ENCODE data around the gene FBXO36. TPM values are rescaled to one million over a fixed set of nuclear protein-coding genes. Genes with fewer than 3 reads are reported as not detected.

Gene FBXO36
- total RNA-seq, 1 donor from 2014 or later = 3.6 TPM

- peaks cover 1% of the 10 kb centered on the region for H3K27me3 Mint-ChIP-seq (ENCODE audit: unreplicated experiment)
- TF ChIP-seq CTCF (IDR thresholded peaks at IDR 0.05; ENCODE audit: unreplicated experiment) = no peak
- peaks cover 13% of the 10 kb centered on the region for H3K36me3 Mint-ChIP-seq (ENCODE audit: low read depth, unreplicated experiment)
- no peak overlapping the region for H3K27ac Mint-ChIP-seq (ENCODE audit: unreplicated experiment)
- H3K9me3 Mint-ChIP-seq (ENCODE audit: unreplicated experiment) = no peaks in the 10 kb centered on the region
- peak overlapping the region; percentile 5 for H3K4me3 Mint-ChIP-seq (ENCODE audit: unreplicated experiment)
- H3K4me1 Mint-ChIP-seq (ENCODE audit: unreplicated experiment) = peaks cover 2% of the 10 kb centered on the region
- no peak for DNase-seq (ENCODE audit: low spot score)
Measured at GRCh38 chr2:229879191-229879950, 42.9 kb upstream of the FBXO36 start.

- no peak for DNase-seq (ENCODE audit: low spot score)
- H3K9me3 Mint-ChIP-seq (ENCODE audit: unreplicated experiment) = no peaks in the 10 kb centered on the region
- H3K36me3 Mint-ChIP-seq (ENCODE audit: low read depth, unreplicated experiment) = peaks cover 13% of the 10 kb centered on the region
- H3K4me3 Mint-ChIP-seq (ENCODE audit: unreplicated experiment) = no peak overlapping the region
- TF ChIP-seq CTCF (IDR thresholded peaks at IDR 0.05; ENCODE audit: unreplicated experiment) = no peak
- H3K27ac Mint-ChIP-seq (ENCODE audit: unreplicated experiment) = no peak overlapping the region
- peaks cover 1% of the 10 kb centered on the region for H3K27me3 Mint-ChIP-seq (ENCODE audit: unreplicated experiment)
- no peaks in the 10 kb centered on the region for H3K4me1 Mint-ChIP-seq (ENCODE audit: unreplicated experiment)
Measured at GRCh38 chr2:229880892-229881586, 41.3 kb upstream of the FBXO36 start.

GRCh38 chr2:229882583-229882982 lies 39.7 kb upstream of the FBXO36 start:
- H3K27me3 Mint-ChIP-seq (ENCODE audit: unreplicated experiment) = peaks cover 1% of the 10 kb centered on the region
- H3K4me3 Mint-ChIP-seq (ENCODE audit: unreplicated experiment) = no peak overlapping the region
- peak overlapping the region; percentile 61 for H3K27ac Mint-ChIP-seq (ENCODE audit: unreplicated experiment)
- DNase-seq (ENCODE audit: low spot score) = no peak
- no peaks in the 10 kb centered on the region for H3K4me1 Mint-ChIP-seq (ENCODE audit: unreplicated experiment)
- peaks cover 13% of the 10 kb centered on the region for H3K36me3 Mint-ChIP-seq (ENCODE audit: low read depth, unreplicated experiment)
- no peaks in the 10 kb centered on the region for H3K9me3 Mint-ChIP-seq (ENCODE audit: unreplicated experiment)
- no peak for TF ChIP-seq CTCF (IDR thresholded peaks at IDR 0.05; ENCODE audit: unreplicated experiment)

- Mint-ChIP-seq H3K4me1 (ENCODE audit: unreplicated experiment) (peaks cover 5% of the 10 kb centered on the region), H3K27ac (ENCODE audit: unreplicated experiment) (no peak overlapping the region), H3K4me3 (ENCODE audit: unreplicated experiment) (no peak overlapping the region), H3K27me3 (ENCODE audit: unreplicated experiment) (peaks cover 3% of the 10 kb centered on the region), H3K36me3 (ENCODE audit: low read depth, unreplicated experiment) (peaks cover under 1% of the 10 kb centered on the region), H3K9me3 (ENCODE audit: unreplicated experiment) (no peaks in the 10 kb centered on the region)
- DNase-seq (ENCODE audit: low spot score) = no peak
- no peak for TF ChIP-seq CTCF (IDR thresholded peaks at IDR 0.05; ENCODE audit: unreplicated experiment)
Measured at GRCh38 chr2:229884775-229885699, 37.3 kb upstream of the FBXO36 start.
